Spleen (tissue), 7 donors: Measurements from ENCODE around the gene IDUA.
A peak's percentile ranks its signal among the peaks of the same experiment; 100 is the strongest.

Experiments
- CTCF ChIP-seq, 11 experiments: fragments of 200-600 bp in 7 of 11; fragments of 450-650 bp in 4 of 11; sonication (generic) in 4 of 11; IDR thresholded peaks in 8 of 11; conservative IDR thresholded peaks in 3 of 11; 1 replicate in 7 of 11; 2 replicates in 4 of 11; pipeline versions ENCODE4 v1.4.0 to v1.8.0; 2016 to 2021; ENCODE audit warnings: antibody characterized with exemption in 11 of 11, inconsistent platforms in 4 of 11, mild to moderate bottlenecking in 1 of 11
- POLR2A ChIP-seq, 3 donors: fragments of 450-650 bp; IDR thresholded peaks; one replicate each; pipeline ENCODE4 v1.5.1; 2017; ENCODE audit warnings: antibody characterized with exemption in 3 of 3, mild to moderate bottlenecking in 1 of 3
- POLR2AphosphoS5 ChIP-seq, 3 donors: sonication (generic); formaldehyde crosslinking; IDR thresholded peaks; one replicate each; pipeline ENCODE4 v1.5.1; 2017; ENCODE audit warnings: antibody characterized with exemption in 3 of 3
- donor health status: DM: no; HTN: no; CAD: no; lungs with moderate emphysema.
- donor health status: DM: no; HTN: no; CAD: no.
- donor health status: DM: no; HTN: no; CAD: no.

GRCh38 chr4:963276-964225, 23.3 kb upstream of the IDUA start:
- TF ChIP-seq POLR2A (IDR thresholded peaks at IDR 0.05), result no peak
- TF ChIP-seq CTCF (IDR thresholded peaks at IDR 0.05 in 8 of 11, conservative IDR thresholded peaks at IDR 0.05 in 3 of 11), result no peak
- TF ChIP-seq POLR2AphosphoS5 (IDR thresholded peaks at IDR 0.05), result peak in 1 of 3 donors; percentile 40
